Measurements from ENCODE around the gene SMIM17. TPM values are rescaled to one million over a fixed set of nuclear protein-coding genes. Genes with fewer than 3 reads are reported as not detected.

SMIM17 gene
- total and polyA plus RNA-seq, 2 experiments from 2014 or later: 0.43 TPM; not detected in 1

DNA sequence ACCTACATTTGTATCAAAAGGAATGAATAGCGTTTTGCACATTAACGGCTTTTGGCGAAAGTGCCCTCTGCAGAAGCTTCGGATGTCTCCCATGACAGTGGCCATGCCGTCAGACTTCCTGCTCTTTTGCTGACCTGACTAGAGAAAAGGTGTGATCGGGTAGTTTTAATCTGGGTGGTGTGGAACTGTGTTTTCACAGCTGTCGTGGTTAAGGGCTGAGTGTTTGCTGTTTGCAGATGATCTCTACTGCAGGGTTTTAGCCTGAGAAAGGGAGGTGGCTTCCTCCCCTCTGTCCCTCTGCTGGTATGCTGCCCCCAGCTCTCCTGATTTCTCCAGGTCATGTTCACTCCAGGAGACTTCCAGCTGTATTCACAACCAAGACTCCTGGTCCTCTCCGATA lies 25.4 kb upstream of the SMIM17 start:
- Histone ChIP-seq H3K79me2 (ENCODE audit: insufficient read depth) (peaks cover 52% of the 10 kb centered on the region), H2AFZ (no peak overlapping the region), H4K20me1 (ENCODE audit: insufficient read depth) (no peaks in the 10 kb centered on the region), H3K9me2 (ENCODE audit: insufficient read depth) (no peaks in the 10 kb centered on the region), H3K27ac (no peak overlapping the region), H3K9me3 (ENCODE audit: low read depth) (no peaks in the 10 kb centered on the region), H3K27me3 (replicated peaks; ENCODE audit: insufficient read depth) (no peaks in the 10 kb centered on the region), H3K9ac (no peak overlapping the region), H3K4me2 (ENCODE audit: unreplicated experiment) (no peak overlapping the region), H3F3A (ENCODE audit: insufficient read depth) (no peaks in the 10 kb centered on the region), H3K36me3 (ENCODE audit: low read depth) (peaks cover 6% of the 10 kb centered on the region; the same call in 1 of the 2 replicates), H3K4me3 (no peak overlapping the region), H3K4me1 (ENCODE audit: insufficient read depth) (no peaks in the 10 kb centered on the region)
- in situ Hi-C loops (cut with MboI): no loop called here
- TF ChIP-seq EZH2 (IDR thresholded peaks at IDR 0.05; ENCODE audit: insufficient read depth, poor library complexity, severe bottlenecking): no peak
- TF ChIP-seq EZH2phosphoT487 (IDR thresholded peaks at IDR 0.05; ENCODE audit: insufficient read depth, low read depth): no peak
- DNase-seq: no peak
- 97% methylated on average over 8 of the region's 8 CpGs for WGBS, 2 experiments (ENCODE audit: low coverage in 1 of 2, low lambda C conversion rate in 2 of 2, missing lambda C conversion rate in 2 of 2)

DNA sequence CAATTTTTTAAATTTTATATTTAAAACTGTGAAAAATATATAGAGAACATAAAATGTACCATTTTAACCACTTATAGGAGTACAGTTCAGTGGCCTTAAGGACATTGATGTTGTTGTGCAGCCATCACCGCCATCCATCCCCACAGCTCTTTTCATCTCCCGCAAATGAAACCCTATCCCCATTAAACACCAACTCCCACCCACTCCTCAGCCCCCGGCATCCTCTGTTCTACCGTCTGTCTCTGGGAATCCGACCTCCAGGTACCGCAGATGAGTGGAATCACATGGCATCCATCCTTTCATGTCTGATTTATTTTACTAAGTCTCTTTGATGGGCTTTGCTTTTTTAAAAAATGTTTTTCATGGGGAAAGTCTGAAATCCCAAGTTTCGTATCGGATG lies 23.8 kb upstream of the SMIM17 start:
- no peaks in the 10 kb centered on the region for H4K20me1 ChIP-seq (ENCODE audit: insufficient read depth)
- no peak overlapping the region for H3K4me2 ChIP-seq (ENCODE audit: unreplicated experiment)
- H3K9me2 ChIP-seq (ENCODE audit: insufficient read depth): no peaks in the 10 kb centered on the region
- H2AFZ ChIP-seq: no peak overlapping the region
- H3K4me1 ChIP-seq (ENCODE audit: insufficient read depth): no peaks in the 10 kb centered on the region
- no peak overlapping the region for H3K9ac ChIP-seq
- H3F3A ChIP-seq (ENCODE audit: insufficient read depth): no peaks in the 10 kb centered on the region
- H3K79me2 ChIP-seq (ENCODE audit: insufficient read depth): peaks cover 39% of the 10 kb centered on the region
- no peaks in the 10 kb centered on the region for H3K27me3 ChIP-seq (replicated peaks; ENCODE audit: insufficient read depth)
- no peak overlapping the region for H3K27ac ChIP-seq
- H3K36me3 ChIP-seq (ENCODE audit: low read depth): peaks cover 7% of the 10 kb centered on the region; the same call in 1 of the 2 replicates
- in situ Hi-C loops (cut with MboI): no loop called here
- H3K4me3 ChIP-seq: no peak overlapping the region
- TF ChIP-seq EZH2phosphoT487 (IDR thresholded peaks at IDR 0.05; ENCODE audit: insufficient read depth, low read depth): no peak
- no peak for TF ChIP-seq EZH2 (IDR thresholded peaks at IDR 0.05; ENCODE audit: insufficient read depth, poor library complexity, severe bottlenecking)
- DNase-seq: no peak
- 23 to 31% methylated on average over 8 of the region's 8 CpGs for WGBS, 2 experiments (ENCODE audit: low coverage in 1 of 2, low lambda C conversion rate in 2 of 2, missing lambda C conversion rate in 2 of 2)
- H3K9me3 ChIP-seq (ENCODE audit: low read depth): no peaks in the 10 kb centered on the region

DNA sequence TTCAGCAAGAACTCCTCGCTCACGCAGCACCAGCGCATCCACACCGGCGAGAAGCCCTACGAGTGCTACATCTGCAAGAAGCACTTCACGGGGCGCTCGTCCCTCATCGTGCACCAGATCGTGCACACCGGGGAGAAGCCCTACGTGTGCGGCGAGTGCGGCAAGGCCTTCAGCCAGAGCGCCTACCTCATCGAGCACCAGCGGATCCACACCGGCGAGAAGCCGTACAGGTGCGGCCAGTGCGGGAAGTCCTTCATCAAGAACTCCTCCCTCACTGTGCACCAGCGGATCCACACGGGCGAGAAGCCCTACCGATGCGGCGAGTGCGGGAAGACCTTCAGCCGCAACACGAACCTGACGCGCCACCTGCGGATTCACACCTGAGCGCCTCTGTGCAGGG lies 20.6 kb upstream of the SMIM17 start:
- Histone ChIP-seq H3K36me3 (ENCODE audit: low read depth) (0 out of 2 replicates have a peak, but pooled peaks cover 5% of the 10 kb centered on the region), H3K9ac (no peak overlapping the region)

DNA sequence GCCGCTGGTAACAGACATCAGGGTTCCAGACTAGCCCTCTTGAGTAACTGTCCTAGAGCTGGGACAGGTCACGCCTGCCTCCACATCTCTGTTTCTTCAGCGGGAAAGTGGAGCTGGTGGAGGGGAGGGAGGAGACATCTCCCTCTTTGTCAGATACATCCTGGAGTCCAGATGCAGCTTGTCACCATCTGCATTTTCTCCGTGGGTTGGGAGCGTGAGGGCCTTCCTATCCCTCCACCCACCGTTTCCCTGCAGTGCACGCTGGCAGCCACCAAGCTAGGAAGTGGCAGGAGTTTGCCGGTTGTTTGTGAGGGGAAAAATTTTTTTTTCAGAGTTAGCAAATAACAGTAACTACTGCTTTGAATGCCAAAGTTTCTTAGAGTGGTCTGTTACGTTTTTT lies 20.0 kb upstream of the SMIM17 start:
- no peak for DNase-seq
- H3K79me2 ChIP-seq (ENCODE audit: insufficient read depth): peaks cover 16% of the 10 kb centered on the region; the same call in 1 of the 2 replicates
- no peaks in the 10 kb centered on the region for H3K27me3 ChIP-seq (replicated peaks; ENCODE audit: insufficient read depth)
- no peak overlapping the region for H3K9ac ChIP-seq
- in situ Hi-C loops (cut with MboI): no loop called here
- no peak overlapping the region for H3K4me2 ChIP-seq (ENCODE audit: unreplicated experiment)
- H3K9me3 ChIP-seq (ENCODE audit: low read depth): no peaks in the 10 kb centered on the region
- H3K9me2 ChIP-seq (ENCODE audit: insufficient read depth): no peaks in the 10 kb centered on the region
- H3F3A ChIP-seq (ENCODE audit: insufficient read depth): no peaks in the 10 kb centered on the region
- TF ChIP-seq EZH2phosphoT487 (IDR thresholded peaks at IDR 0.05; ENCODE audit: insufficient read depth, low read depth) (no peak), EZH2 (IDR thresholded peaks at IDR 0.05; ENCODE audit: insufficient read depth, poor library complexity, severe bottlenecking) (no peak)
- H3K4me3 ChIP-seq: no peak overlapping the region
- no peaks in the 10 kb centered on the region for H3K4me1 ChIP-seq (ENCODE audit: insufficient read depth)
- H3K27ac ChIP-seq: no peak overlapping the region
- no peak overlapping the region for H2AFZ ChIP-seq
- no peaks in the 10 kb centered on the region for H4K20me1 ChIP-seq (ENCODE audit: insufficient read depth)
- 0 out of 2 replicates have a peak, but pooled peaks cover 5% of the 10 kb centered on the region for H3K36me3 ChIP-seq (ENCODE audit: low read depth)
- 38 to 42% methylated on average over 9 of the region's 9 CpGs for WGBS, 2 experiments (ENCODE audit: low coverage in 1 of 2, low lambda C conversion rate in 2 of 2, missing lambda C conversion rate in 2 of 2)

More for the DNA sequence above, 20.6 kb upstream of the SMIM17 start:
- WGBS, 2 experiments (ENCODE audit: low coverage in 1 of 2, low lambda C conversion rate in 2 of 2, missing lambda C conversion rate in 2 of 2): 96 to 99% methylated on average over 28 to 37 of the region's 37 CpGs
- H4K20me1 ChIP-seq (ENCODE audit: insufficient read depth): no peaks in the 10 kb centered on the region
- no peak overlapping the region for H3K27ac ChIP-seq
- DNase-seq: no peak
- in situ Hi-C loops (cut with MboI): no loop called here
- no peak overlapping the region for H3K4me2 ChIP-seq (ENCODE audit: unreplicated experiment)
- H3K4me1 ChIP-seq (ENCODE audit: insufficient read depth): no peaks in the 10 kb centered on the region
- no peaks in the 10 kb centered on the region for H3K9me3 ChIP-seq (ENCODE audit: low read depth)
- no peaks in the 10 kb centered on the region for H3K9me2 ChIP-seq (ENCODE audit: insufficient read depth)
- H3K4me3 ChIP-seq: no peak overlapping the region
- no peak overlapping the region for H2AFZ ChIP-seq
- no peaks in the 10 kb centered on the region for H3F3A ChIP-seq (ENCODE audit: insufficient read depth)
- TF ChIP-seq EZH2 (IDR thresholded peaks at IDR 0.05; ENCODE audit: insufficient read depth, poor library complexity, severe bottlenecking): no peak
- no peak for TF ChIP-seq EZH2phosphoT487 (IDR thresholded peaks at IDR 0.05; ENCODE audit: insufficient read depth, low read depth)
- H3K27me3 ChIP-seq (replicated peaks; ENCODE audit: insufficient read depth): no peaks in the 10 kb centered on the region
- H3K79me2 ChIP-seq (ENCODE audit: insufficient read depth): peaks cover 20% of the 10 kb centered on the region; the same call in 1 of the 2 replicates

Data from GM23248 (cell line).